ENCODE results near the gene PRORP.

Gene PRORP

GRCh38 chr14:35121026-35121886, 1.1 kb upstream of the PRORP start:
- H3K4me1 Mint-ChIP-seq = peaks cover 61% of the 10 kb centered on the region
- H3K4me3 Mint-ChIP-seq = peak overlapping the region; percentile 88
- H3K27ac Mint-ChIP-seq = peak overlapping the region; percentile 100
- no peaks in the 10 kb centered on the region for H3K9me3 Mint-ChIP-seq
- H3K36me3 Mint-ChIP-seq (ENCODE audit: low read depth) = peaks cover 17% of the 10 kb centered on the region
- no peaks in the 10 kb centered on the region for H3K27me3 Mint-ChIP-seq
- DNase-seq = peak; percentile 10
- no peak for ATAC-seq

GRCh38 chr14:35122696-35123387, 490 bp downstream of the PRORP start:
- DNase-seq (no peak), ATAC-seq (no peak)
- H3K4me3 Mint-ChIP-seq = peak overlapping the region; percentile 88
- H3K27me3 Mint-ChIP-seq = no peaks in the 10 kb centered on the region
- peak overlapping the region; percentile 100 for H3K27ac Mint-ChIP-seq
- peaks cover 24% of the 10 kb centered on the region for H3K36me3 Mint-ChIP-seq (ENCODE audit: low read depth)
- peaks cover 63% of the 10 kb centered on the region for H3K4me1 Mint-ChIP-seq
- no peaks in the 10 kb centered on the region for H3K9me3 Mint-ChIP-seq

GRCh38 chr14:35123388-35123703, 994 bp downstream of the PRORP start:
- Mint-ChIP-seq H3K27me3 (no peaks in the 10 kb centered on the region), H3K9me3 (no peaks in the 10 kb centered on the region), H3K27ac (peak overlapping the region; percentile 100), H3K4me1 (peaks cover 63% of the 10 kb centered on the region), H3K36me3 (ENCODE audit: low read depth) (peaks cover 30% of the 10 kb centered on the region), H3K4me3 (peak overlapping the region; percentile 88)
- ATAC-seq (no peak), DNase-seq (no peak)

- Mint-ChIP-seq H3K4me3 (peak overlapping the region; percentile 88), H3K9me3 (no peaks in the 10 kb centered on the region), H3K27ac (no peak overlapping the region), H3K4me1 (peaks cover 59% of the 10 kb centered on the region), H3K36me3 (ENCODE audit: low read depth) (peaks cover 34% of the 10 kb centered on the region), H3K27me3 (no peaks in the 10 kb centered on the region)
- no peak for DNase-seq
- ATAC-seq = no peak
These were observed 1.8 kb downstream of the PRORP start for GRCh38 chr14:35124127-35124526.

GRCh38 chr14:35133542-35134328, 11.4 kb downstream of the PRORP start:
- no peak for ATAC-seq
- Mint-ChIP-seq H3K36me3 (ENCODE audit: low read depth) (peaks cover 21% of the 10 kb centered on the region), H3K9me3 (no peaks in the 10 kb centered on the region), H3K4me1 (peaks cover 4% of the 10 kb centered on the region), H3K27ac (no peak overlapping the region), H3K4me3 (no peak overlapping the region), H3K27me3 (no peaks in the 10 kb centered on the region)
- no peak for DNase-seq

GRCh38 chr14:35134329-35135123, 12.2 kb downstream of the PRORP start:
- ATAC-seq = no peak
- Mint-ChIP-seq H3K27ac (no peak overlapping the region), H3K36me3 (ENCODE audit: low read depth) (peaks cover 18% of the 10 kb centered on the region), H3K4me1 (peaks cover 4% of the 10 kb centered on the region), H3K27me3 (no peaks in the 10 kb centered on the region), H3K9me3 (no peaks in the 10 kb centered on the region), H3K4me3 (no peak overlapping the region)
- no peak for DNase-seq

- no peak for ATAC-seq
- peaks cover 8% of the 10 kb centered on the region for H3K36me3 Mint-ChIP-seq (ENCODE audit: low read depth)
- DNase-seq = no peak
These were observed 16.2 kb downstream of the PRORP start for GRCh38 chr14:35138585-35138984.

GRCh38 chr14:35140718-35141581, 18.6 kb downstream of the PRORP start:
- H3K27me3 Mint-ChIP-seq = no peaks in the 10 kb centered on the region
- no peaks in the 10 kb centered on the region for H3K9me3 Mint-ChIP-seq
- no peak overlapping the region for H3K27ac Mint-ChIP-seq

More at GRCh38 chr14:35138585-35138984, 16.2 kb downstream of the PRORP start:
- Mint-ChIP-seq H3K4me3 (no peak overlapping the region), H3K27ac (no peak overlapping the region), H3K27me3 (no peaks in the 10 kb centered on the region), H3K9me3 (no peaks in the 10 kb centered on the region), H3K4me1 (peaks cover 5% of the 10 kb centered on the region)

GRCh38 chr14:35144029-35144428, 21.7 kb downstream of the PRORP start:
- Mint-ChIP-seq H3K27ac (no peak overlapping the region), H3K9me3 (no peaks in the 10 kb centered on the region), H3K36me3 (ENCODE audit: low read depth) (peaks cover 9% of the 10 kb centered on the region), H3K4me3 (no peak overlapping the region), H3K27me3 (no peaks in the 10 kb centered on the region), H3K4me1 (peaks cover 5% of the 10 kb centered on the region)
- DNase-seq (no peak), ATAC-seq (no peak)

More at GRCh38 chr14:35140718-35141581, 18.6 kb downstream of the PRORP start:
- Mint-ChIP-seq H3K4me3 (no peak overlapping the region), H3K36me3 (ENCODE audit: low read depth) (peaks cover 8% of the 10 kb centered on the region), H3K4me1 (peaks cover 4% of the 10 kb centered on the region)
- no peak for DNase-seq
- no peak for ATAC-seq

- no peak for DNase-seq
- Mint-ChIP-seq H3K27me3 (no peaks in the 10 kb centered on the region), H3K4me1 (peaks cover 7% of the 10 kb centered on the region), H3K4me3 (no peak overlapping the region), H3K27ac (no peak overlapping the region), H3K9me3 (no peaks in the 10 kb centered on the region), H3K36me3 (ENCODE audit: low read depth) (peaks cover 11% of the 10 kb centered on the region)
- no peak for ATAC-seq
These were observed 24.4 kb downstream of the PRORP start for GRCh38 chr14:35146711-35147149.

GRCh38 chr14:35147186-35147585, 24.8 kb downstream of the PRORP start:
- H3K9me3 Mint-ChIP-seq = no peaks in the 10 kb centered on the region

GRCh38 chr14:35147711-35148110, 25.4 kb downstream of the PRORP start:
- Mint-ChIP-seq H3K4me1 (peaks cover 7% of the 10 kb centered on the region), H3K27me3 (no peaks in the 10 kb centered on the region), H3K9me3 (no peaks in the 10 kb centered on the region), H3K27ac (no peak overlapping the region), H3K4me3 (no peak overlapping the region), H3K36me3 (ENCODE audit: low read depth) (peaks cover 11% of the 10 kb centered on the region)
- no peak for DNase-seq
- ATAC-seq = no peak

More at GRCh38 chr14:35147186-35147585, 24.8 kb downstream of the PRORP start:
- no peak for ATAC-seq
- Mint-ChIP-seq H3K4me3 (no peak overlapping the region), H3K27me3 (no peaks in the 10 kb centered on the region), H3K27ac (no peak overlapping the region), H3K36me3 (ENCODE audit: low read depth) (peaks cover 11% of the 10 kb centered on the region), H3K4me1 (peaks cover 7% of the 10 kb centered on the region)
- no peak for DNase-seq

- Mint-ChIP-seq H3K27ac (no peak overlapping the region), H3K36me3 (ENCODE audit: low read depth) (peaks cover 13% of the 10 kb centered on the region), H3K4me3 (no peak overlapping the region), H3K4me1 (peaks cover 10% of the 10 kb centered on the region), H3K9me3 (no peaks in the 10 kb centered on the region), H3K27me3 (no peaks in the 10 kb centered on the region)
- ATAC-seq (no peak), DNase-seq (no peak)
These were observed 26.9 kb downstream of the PRORP start for GRCh38 chr14:35149239-35149638.
